Myocyte (in vitro differentiated cells): ENCODE data around the gene OXNAD1. TPM values are rescaled to one million over a fixed set of nuclear protein-coding genes. Genes with fewer than 3 reads are reported as not detected.

ENCODE experiments used
- DNase-seq: peaks from one replicate; pipeline ENCODE4 v3.0.0-alpha.2; 2012; ENCODE audit warnings: low read depth
- total RNA-seq: library from RNA; depleted of rRNA; stranded (reverse); fragments of >200 nt; gene quantifications from 2 replicates; pipeline ENCODE4 v1.2.3, GENCODE V29; 2014

Gene OXNAD1
- total RNA-seq, 1 donor from 2014 or later, result 12.9 TPM

GRCh38 chr3:16277471-16277870, 12.5 kb downstream of the OXNAD1 start:
- DNase-seq, result no peak

- DNase-seq, result peak; percentile 53
Observed at GRCh38 chr3:16279010-16279801, 14.2 kb downstream of the OXNAD1 start.

GRCh38 chr3:16280671-16281070, 15.7 kb downstream of the OXNAD1 start:
- DNase-seq, result no peak

- DNase-seq, result no peak
Observed at GRCh38 chr3:16284633-16285032, 19.6 kb downstream of the OXNAD1 start.

- DNase-seq, result no peak
Observed at GRCh38 chr3:16286161-16286560, 21.1 kb downstream of the OXNAD1 start.

GRCh38 chr3:16286751-16287543, 21.9 kb downstream of the OXNAD1 start:
- DNase-seq, result no peak

GRCh38 chr3:16288664-16289063, 23.7 kb downstream of the OXNAD1 start:
- DNase-seq, result peak; percentile 93

GRCh38 chr3:16289144-16289889, 24.3 kb downstream of the OXNAD1 start:
- DNase-seq, result no peak

GRCh38 chr3:16290007-16290826, 25.2 kb downstream of the OXNAD1 start:
- peak; percentile 66 for DNase-seq

GRCh38 chr3:16290827-16291196, 25.8 kb downstream of the OXNAD1 start:
- DNase-seq, result no peak

- DNase-seq, result no peak
Observed at GRCh38 chr3:16294844-16295243, 29.8 kb downstream of the OXNAD1 start.

GRCh38 chr3:16295298-16295890, 30.4 kb downstream of the OXNAD1 start:
- no peak for DNase-seq

- no peak for DNase-seq
Observed at GRCh38 chr3:16297997-16298885, 33.2 kb downstream of the OXNAD1 start.

GRCh38 chr3:16298891-16299290, 33.9 kb downstream of the OXNAD1 start:
- no peak for DNase-seq

GRCh38 chr3:16299746-16300145, 34.7 kb downstream of the OXNAD1 start:
- no peak for DNase-seq

GRCh38 chr3:16300307-16300706, 35.3 kb downstream of the OXNAD1 start:
- peak; percentile 38 for DNase-seq

- no peak for DNase-seq
Observed at GRCh38 chr3:16300881-16301359, 35.9 kb downstream of the OXNAD1 start.

- no peak for DNase-seq
Observed at GRCh38 chr3:16301507-16301906, 36.5 kb downstream of the OXNAD1 start.

GRCh38 chr3:16302082-16302631, 37.1 kb downstream of the OXNAD1 start:
- DNase-seq, result no peak
